GM19468 (cell line): ENCODE data around the gene HOXC6.

Experiments used
- ATAC-seq: cut with Tn5 transposase; IDR thresholded peaks from one replicate; pipeline ENCODE4 v1.9.1; 2021; ENCODE audit warnings: mild to moderate bottlenecking, moderate library complexity, moderate number of reproducible peaks; ENCODE audit not compliant: unreplicated experiment; ENCODE audit errors: extremely low read depth

HOXC6 gene

GRCh38 chr12:54028314-54029201, at the start of gene HOXC6:
TSS of gene HOXC6 (plus strand) at chr12:54028440. CDS start at chr12:54028522, 82 bp downstream.
- ATAC-seq, result no peak

- no peak for ATAC-seq
Measured at GRCh38 chr12:53978477-53979356, 49.5 kb upstream of the HOXC6 start.

DNA sequence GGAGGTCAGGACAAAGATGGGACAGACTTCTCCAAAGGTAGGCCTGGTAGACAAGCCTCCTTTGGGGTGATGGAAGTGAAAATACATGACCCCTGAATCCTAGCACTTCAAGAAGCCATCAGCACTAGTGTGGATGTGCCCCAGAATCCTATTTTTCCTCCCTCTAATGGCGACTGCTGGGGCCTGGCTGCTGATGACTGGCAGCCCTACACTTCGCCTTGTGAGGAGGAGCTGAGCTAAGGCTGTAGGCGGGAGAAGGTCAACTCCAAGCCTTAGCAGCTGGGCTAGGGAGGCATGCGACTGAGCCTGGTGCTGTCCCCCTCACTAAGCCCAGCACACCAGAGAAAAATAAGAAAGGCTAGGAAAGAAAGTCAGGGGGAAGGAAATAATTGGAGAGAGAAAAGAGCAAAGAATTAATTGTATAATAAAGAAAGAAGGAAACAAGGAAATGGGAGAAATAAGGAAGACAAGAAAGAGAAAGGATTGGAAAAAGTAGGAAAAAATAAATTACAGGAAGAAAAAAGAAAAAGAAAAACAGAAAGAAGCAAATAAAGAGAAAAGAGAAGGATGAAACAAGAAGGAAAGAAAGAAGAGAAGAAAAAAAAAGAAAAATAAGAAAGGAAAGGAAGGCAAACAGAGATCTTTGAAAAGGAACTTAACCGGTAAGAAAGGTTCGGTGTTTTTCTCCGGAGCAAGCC, 48.0 kb upstream of the HOXC6 start:
- ATAC-seq, result no peak

DNA sequence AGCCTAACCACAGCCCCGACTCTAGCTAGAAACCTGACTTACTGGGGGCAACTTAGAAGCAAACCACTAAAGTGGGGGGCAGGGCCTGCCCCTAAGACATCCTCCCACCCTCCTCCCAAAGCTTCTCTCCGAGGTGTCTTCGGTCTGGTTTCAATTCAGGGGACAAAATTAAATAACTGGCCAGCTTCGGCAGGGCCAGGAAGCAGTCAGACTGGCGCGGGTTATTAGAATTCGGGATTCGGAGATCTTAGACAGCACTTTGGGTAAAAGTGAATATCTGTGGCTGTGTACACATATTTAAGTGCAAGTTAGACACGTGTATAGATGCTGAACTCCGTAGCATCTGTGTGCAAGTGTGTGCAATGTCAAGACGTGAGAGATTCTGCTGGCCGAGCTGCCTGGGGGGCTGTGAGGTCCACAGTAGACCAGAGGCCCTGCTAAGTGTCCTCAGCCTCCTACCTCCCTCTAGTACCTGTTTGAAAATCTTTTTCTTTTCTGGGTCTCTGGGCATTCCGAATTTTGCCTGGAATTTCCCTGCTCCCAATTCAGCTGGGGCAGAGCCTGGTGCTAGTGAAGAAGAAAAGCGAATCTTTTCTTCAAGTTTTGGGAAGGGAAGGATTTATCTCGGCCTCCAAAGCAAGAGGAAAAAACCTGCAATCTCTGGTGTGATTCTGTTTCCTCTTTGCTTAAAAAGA, 47.3 kb upstream of the HOXC6 start:
- ATAC-seq, result no peak

GRCh38 chr12:53981634-53982565, 46.3 kb upstream of the HOXC6 start:
- no peak for ATAC-seq

- ATAC-seq, result no peak
Measured at GRCh38 chr12:53982648-53983567, 45.3 kb upstream of the HOXC6 start.

- ATAC-seq, result no peak
Measured at GRCh38 chr12:53983568-53983949, 44.7 kb upstream of the HOXC6 start.

DNA sequence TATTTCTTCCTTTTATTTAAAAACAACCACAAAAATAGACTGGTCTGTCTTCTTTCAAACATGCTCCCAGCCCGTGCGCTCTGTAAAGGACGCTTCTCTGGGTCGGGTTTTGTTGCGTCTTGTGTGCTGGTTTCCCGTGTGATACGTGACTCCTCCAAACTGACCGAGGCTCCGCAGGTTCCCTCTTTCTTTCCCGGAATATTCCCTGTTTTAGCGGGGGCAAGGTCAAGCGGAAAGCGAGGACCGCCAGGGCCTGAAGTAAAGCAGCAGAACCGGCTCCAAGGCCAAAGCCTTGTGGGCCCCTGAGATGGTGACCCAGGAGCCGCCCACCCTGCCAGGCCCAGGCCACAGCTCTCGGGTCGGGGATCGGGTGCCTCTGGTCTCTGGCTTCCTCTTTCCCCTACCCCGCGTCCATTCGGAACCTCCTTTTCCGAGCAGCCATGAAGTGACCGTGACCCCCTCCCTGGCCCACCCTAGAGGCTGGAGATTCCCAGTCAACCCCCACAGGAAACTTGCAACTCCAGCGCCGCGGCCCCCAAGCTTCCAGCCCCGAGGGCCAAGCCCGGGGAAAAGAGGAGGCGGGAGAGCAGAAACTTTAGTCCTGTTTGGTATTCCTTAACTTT, 44.2 kb upstream of the HOXC6 start:
- ATAC-seq, result no peak

DNA sequence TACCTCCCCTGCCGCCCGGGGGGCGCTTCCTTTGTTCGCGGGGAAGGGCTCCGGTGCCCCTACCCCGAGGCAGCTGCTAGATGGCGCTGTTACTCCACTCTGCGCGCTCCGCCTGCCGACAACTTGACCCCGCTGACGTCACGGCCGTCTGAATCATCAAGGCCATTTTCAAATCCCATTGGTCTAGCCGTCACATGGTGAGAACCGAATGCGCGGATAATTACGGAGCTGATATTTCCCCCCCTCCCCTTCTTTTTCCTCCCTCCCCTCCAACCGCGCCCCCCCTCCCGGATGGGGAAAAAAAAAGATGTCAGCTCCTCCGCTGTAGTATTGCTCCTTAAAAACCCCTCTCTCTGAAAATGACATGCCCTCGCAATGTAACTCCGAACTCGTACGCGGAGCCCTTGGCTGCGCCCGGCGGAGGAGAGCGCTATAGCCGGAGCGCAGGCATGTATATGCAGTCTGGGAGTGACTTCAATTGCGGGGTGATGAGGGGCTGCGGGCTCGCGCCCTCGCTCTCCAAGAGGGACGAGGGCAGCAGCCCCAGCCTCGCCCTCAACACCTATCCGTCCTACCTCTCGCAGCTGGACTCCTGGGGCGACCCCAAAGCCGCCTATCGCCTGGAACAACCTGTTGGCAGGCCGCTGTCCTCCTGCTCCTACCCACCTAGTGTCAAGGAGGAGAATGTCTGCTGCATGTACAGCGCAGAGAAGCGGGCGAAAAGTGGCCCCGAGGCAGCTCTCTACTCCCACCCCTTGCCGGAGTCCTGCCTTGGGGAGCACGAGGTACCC, 43.1 kb upstream of the HOXC6 start, which contains the start of gene HOXC10:
TSS of gene HOXC10 (plus strand) at position 246 of the 791 bp plus-strand sequence. CDS start at position 360, 114 bp downstream.
- ATAC-seq, result no peak

DNA sequence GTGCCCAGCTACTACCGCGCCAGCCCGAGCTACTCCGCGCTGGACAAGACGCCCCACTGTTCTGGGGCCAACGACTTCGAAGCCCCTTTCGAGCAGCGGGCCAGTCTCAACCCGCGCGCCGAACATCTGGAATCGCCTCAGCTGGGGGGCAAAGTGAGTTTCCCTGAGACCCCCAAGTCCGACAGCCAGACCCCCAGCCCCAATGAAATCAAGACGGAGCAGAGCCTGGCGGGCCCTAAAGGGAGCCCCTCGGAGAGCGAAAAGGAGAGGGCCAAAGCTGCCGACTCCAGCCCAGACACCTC, 42.6 kb upstream of the HOXC6 start:
- ATAC-seq, result no peak

DNA sequence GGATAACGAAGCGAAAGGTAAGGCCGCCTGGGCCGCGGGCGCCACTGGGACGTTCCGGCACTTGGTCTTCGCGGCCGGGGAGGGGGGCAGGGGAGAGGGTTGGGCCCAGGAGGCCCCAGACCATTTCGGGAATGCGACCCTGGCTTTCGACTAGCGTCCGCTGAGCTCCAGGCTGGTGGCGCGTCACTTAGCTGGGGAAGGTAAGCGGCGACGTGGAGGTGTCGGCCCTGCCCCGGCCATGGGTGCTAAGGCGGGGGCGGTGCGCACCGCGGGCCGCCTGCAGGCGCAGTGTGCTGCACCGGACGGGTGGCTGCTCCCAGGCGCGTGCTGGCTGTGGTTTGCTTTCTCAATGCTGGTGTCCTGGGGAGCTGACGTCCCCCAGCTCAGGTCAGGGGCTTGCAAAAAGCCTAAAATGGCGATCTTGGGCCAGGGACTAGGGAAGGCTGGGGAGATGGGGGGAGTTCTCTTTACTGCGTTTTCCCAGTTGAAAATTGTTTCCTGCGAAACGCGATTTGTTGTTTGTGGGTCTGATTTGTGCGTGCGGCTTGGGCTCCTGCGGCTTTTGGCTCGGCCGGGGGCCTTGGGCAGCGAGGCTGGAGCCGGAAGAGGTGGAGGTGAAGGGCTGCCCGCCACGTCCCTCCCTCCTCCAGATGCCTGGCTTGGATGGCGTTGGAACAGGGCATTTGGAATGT, 42.1 kb upstream of the HOXC6 start:
- no peak for ATAC-seq

DNA sequence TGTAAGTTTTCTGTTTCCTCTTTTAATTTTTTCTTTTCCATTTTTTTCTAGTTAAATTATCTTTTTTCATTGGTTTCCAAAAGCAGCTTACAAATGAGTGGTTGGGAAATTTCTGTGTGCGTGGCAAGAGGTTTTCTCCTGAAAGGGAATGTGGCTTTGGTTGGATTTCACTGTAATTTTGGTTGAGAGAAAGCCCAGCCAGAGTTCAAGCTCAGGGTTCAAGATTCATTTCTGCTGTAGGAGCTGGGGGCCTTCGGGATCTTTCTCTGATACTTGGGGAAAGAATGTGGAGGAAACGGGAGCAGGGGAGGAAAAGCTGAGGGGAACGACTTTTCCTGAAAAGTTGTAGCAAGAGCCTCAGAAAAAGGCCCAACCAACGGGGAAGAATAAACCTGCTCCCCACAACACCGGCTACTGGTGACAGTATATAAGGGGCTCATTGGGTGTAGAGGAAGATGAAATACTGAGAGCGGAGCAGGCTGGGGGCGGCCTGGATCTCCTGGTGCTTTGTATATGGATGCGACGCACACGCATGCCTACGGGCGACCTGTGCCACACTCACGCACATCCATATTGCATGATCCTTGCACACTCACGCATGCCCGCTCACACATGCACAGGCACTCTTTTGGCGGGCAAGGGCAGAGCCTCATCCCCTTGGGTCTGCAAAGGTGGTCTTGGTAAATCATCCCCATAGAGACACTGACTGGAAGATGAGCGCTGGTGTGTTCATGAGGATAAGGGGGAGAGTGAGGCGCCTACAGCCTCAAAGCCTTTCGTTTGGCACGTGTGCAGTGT, 41.4 kb upstream of the HOXC6 start:
- no peak for ATAC-seq

GRCh38 chr12:53987787-53988230, 40.4 kb upstream of the HOXC6 start:
- ATAC-seq, result no peak

DNA sequence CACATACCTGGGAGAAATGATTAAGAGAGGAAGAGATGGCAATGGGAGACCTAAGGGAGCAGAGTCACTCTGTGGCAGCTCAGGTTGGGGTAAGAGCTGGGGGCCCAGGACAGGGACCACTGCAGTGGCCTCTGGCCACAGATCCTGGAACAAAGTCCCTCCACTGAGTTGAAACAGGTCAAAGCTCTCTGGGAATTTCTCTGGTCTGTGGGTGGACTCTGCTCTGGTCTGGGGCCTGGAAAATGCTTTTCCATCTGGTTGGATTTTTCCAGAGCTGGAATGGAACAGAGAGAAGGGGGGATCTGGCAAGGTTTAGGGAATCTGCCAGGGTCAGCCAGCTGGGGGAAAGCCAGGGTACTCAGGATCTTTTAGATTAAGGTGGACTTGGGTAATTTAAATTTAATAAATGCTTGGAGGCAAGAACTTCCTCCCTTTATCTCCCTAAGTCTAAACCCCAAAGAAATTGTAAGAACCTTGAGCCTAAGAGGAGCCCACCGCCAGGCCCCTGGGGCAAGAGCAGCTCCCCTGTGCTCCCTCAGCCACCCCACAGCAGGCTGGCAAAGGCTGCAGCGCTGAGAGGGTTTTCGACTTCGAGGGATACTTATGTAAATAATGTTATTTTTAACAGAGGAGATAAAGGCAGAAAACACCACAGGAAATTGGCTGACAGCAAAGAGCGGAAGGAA, 39.6 kb upstream of the HOXC6 start:
- ATAC-seq, result no peak
